NCI-H82 treated with DMSO at 0.1 percent for 48 hours (cell line): ENCODE data around the gene C20orf144.
"Not testable (repeated sequence)": the region's sequence is repeated elsewhere in the genome, so short reads cannot be mapped to it uniquely, and the experiment has no call there.

Source experiments
- DNase-seq: peaks from one replicate; lab custom pipeline; 2025; ENCODE audit not compliant: unreplicated experiment; lab: John Stamatoyannopoulos, UW

C20orf144 gene

GRCh38 chr20:33662172-33662571 lies at the start of gene C20orf144:
C20orf144 (plus strand) TSS chr20:33662327; CDS start chr20:33662346, 19 bp downstream.
- no peak for DNase-seq

DNA sequence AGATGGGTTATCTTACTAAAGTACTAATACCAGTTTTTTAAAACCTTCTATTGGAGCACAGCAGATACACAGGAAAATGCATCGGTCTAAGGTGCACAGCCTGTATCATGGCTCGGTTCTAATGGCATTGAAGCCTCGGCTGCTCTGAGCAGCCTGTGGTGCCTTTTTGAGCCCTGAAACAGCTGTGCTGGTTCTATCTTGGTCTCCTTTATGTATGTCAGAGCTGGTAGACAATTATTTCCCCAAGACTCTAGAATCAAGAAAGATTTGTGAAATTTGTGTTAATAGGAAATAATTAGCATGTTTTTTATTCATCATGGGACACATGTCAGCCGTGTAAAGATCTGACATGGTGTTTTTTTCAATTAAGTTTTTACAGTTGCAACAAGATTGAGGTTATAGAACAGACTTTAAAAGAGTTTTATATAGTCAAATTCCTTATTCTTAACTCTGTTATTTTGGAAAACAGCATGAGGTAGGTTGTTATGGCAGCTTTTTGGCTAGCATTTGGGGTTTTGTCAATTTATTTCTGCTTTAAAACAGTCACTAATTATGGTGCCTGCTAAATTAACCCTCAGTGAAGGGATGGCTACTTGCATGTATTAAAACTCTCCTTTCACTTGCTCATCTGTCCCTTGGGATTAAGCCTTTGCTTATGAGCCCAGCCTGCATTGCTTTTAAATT lies 40.3 kb upstream of the C20orf144 start:
- no peak for DNase-seq

GRCh38 chr20:33622705-33623365 lies 39.3 kb upstream of the C20orf144 start:
- no peak for DNase-seq

GRCh38 chr20:33624399-33624798 lies 37.7 kb upstream of the C20orf144 start:
- no peak for DNase-seq

- DNase-seq = no peak
Observed at GRCh38 chr20:33626190-33626589, 35.9 kb upstream of the C20orf144 start.

DNA sequence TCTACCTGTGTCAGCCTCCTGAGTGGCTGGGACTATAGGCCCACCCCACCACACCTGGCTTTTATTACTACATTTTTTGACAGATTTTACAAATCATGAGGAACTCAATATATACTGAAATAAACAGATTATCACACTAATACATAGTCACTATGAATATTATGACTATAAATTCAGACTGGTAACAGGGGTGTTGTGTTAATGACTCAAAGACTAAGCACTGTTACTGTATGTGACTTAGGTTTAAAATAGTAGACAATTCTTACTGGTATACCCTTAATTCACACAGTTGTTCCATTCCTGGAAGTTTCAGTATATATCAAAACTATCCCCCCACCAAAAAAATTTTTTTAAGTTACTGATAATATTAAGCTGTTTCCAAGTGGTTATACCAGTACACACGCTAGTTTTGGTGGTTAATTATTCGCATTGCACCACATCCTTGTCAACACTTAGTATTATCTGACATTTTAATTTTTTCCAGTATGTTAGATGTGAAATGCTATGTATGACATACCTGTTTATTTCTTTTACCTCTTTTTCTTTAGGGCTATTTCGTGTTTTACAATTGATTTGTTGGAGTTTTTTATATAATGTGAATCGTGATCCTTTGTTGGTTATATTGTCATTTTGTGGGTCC lies 34.4 kb upstream of the C20orf144 start:
- no peak for DNase-seq

- no peak for DNase-seq
Observed at GRCh38 chr20:33629533-33629932, 32.6 kb upstream of the C20orf144 start.

- DNase-seq = no peak
Observed at GRCh38 chr20:33629979-33630378, 32.1 kb upstream of the C20orf144 start.

DNA sequence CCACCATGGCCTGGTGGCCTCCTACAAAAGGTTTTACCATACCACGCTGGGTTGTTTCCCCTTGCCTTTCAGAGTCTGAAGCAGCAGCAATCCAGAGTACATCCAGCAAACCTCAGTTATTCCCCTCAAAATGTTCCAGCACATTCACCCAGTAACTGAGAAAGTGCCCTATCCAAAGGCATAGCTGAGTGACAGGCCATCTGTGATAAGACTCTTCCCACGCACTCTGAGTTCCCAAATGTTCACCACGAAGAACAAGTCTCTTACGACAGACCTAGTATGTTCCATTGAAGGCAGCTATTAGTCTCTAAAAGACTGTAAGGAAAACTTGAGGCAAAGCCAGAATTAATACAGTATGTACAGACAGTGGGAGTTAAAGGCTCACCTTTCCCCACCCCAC lies 31.6 kb upstream of the C20orf144 start:
- DNase-seq = no peak

DNA sequence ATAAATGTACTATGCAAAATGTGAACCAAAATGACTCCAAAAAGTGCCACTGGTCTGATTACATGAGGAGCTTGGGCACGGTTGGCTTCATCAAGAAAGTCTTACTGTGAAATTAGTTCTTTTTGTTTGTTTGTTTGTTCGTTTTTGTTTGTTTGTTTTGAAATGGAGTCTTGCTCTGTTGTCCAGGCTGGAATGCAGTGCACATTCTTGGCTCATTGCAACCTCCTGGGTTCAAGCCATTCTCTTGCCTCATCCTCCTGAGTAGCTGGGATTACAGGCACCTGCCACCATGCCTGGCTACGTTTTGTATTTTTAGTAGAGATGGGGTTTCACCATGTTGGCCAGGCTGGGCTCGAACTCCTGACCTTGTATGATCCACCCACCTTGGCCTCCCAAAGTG lies 30.2 kb upstream of the C20orf144 start:
- DNase-seq = not testable (repeated sequence)

- no peak for DNase-seq
Observed at GRCh38 chr20:33635341-33635740, 26.8 kb upstream of the C20orf144 start.

- DNase-seq = no peak
Observed at GRCh38 chr20:33636776-33637175, 25.4 kb upstream of the C20orf144 start.

- DNase-seq = no peak
Observed at GRCh38 chr20:33640287-33640686, 21.8 kb upstream of the C20orf144 start.

GRCh38 chr20:33644313-33645071 lies 17.6 kb upstream of the C20orf144 start:
- no peak for DNase-seq

- DNase-seq = no peak
Observed at GRCh38 chr20:33645072-33645358, 17.1 kb upstream of the C20orf144 start.

GRCh38 chr20:33645396-33645795 lies 16.7 kb upstream of the C20orf144 start:
- no peak for DNase-seq

GRCh38 chr20:33646191-33646590 lies 15.9 kb upstream of the C20orf144 start:
- no peak for DNase-seq

DNA sequence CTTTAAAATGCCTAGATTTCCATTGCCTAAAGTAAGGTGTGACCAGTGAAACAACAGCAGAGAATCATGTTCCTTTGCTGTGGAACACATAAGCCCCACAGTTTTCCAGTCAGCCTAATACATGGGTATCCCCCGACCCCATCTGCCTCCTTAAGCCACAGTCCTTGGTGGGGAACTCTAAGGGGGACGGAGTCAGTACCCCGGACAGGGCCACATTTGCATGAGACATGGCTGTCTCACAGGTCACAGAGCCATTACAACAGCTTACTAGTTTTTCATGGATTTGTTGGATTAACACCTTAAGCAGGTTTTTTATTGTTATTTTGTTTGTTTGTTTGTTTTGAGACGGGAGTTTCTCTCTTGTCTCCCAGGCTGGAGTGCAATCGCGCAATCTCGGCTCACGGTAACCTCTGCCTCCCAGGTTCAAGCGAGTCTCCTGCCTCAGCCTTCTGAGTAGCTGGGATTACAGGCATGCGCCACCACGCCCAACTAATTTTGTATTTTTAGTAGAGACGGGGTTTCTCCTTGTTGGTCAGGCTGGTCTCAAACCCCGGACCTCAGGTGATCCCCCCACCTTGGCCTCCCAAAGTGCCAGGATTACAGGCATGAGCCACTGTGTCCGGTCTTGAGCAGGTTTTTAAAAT lies 15.0 kb upstream of the C20orf144 start:
- not testable (repeated sequence) for DNase-seq

- no peak for DNase-seq
Observed at GRCh38 chr20:33647603-33648395, 14.3 kb upstream of the C20orf144 start.

GRCh38 chr20:33648396-33649004 lies 13.6 kb upstream of the C20orf144 start:
- DNase-seq = no peak
